Measurements from ENCODE around the gene GLO1.

- TF ChIP-seq CTCF (IDR thresholded peaks at IDR 0.05; ENCODE audit: low read length) (no peak), EZH2 (IDR thresholded peaks at IDR 0.05; ENCODE audit: borderline replicate concordance, low read length) (no peak)
Measured at GRCh38 chr6:38654263-38654662, 48.7 kb downstream of the GLO1 start.

Data from OCI-LY1 (cell line).